Liver (tissue), 9 donors: ENCODE results near the gene STXBP1. TPM values are rescaled to one million over a fixed set of nuclear protein-coding genes. Genes with fewer than 3 reads are reported as not detected.

Source experiments
- DNase-seq: peaks from one replicate; pipeline ENCODE4 v3.0.0-alpha.2; 2017; ENCODE audit warnings: low spot score
- H3K27ac ChIP-seq, 2 donors: one replicate each; pipeline ENCODE4 v1.7.0; 2013; ENCODE audit warnings: inconsistent platforms in 2 of 2, low read length in 2 of 2, control low read depth in 1 of 2, low read depth in 1 of 2, mild to moderate bottlenecking in 1 of 2
- H3K27me3 ChIP-seq, 4 donors: one replicate each; pipeline versions ENCODE4 v1.6.1 to v1.7.0; 2013; ENCODE audit warnings: low read length in 3 of 4, inconsistent platforms in 1 of 4, mild to moderate bottlenecking in 1 of 4, moderate library complexity in 1 of 4; ENCODE audit not compliant: control insufficient read depth in 4 of 4, insufficient read depth in 4 of 4
- H3K36me3 ChIP-seq, 4 donors: one replicate each; pipeline versions ENCODE4 v1.6.1 to v1.7.0; 2013; ENCODE audit warnings: low read length in 3 of 4, mild to moderate bottlenecking in 3 of 4, low read depth in 1 of 4, moderate library complexity in 1 of 4; ENCODE audit not compliant: control insufficient read depth in 4 of 4, insufficient read depth in 3 of 4
- H3K4me1 ChIP-seq, 4 donors: one replicate each; pipeline versions ENCODE4 v1.6.1 to v1.7.0; 2013; ENCODE audit warnings: low read length in 3 of 4, mild to moderate bottlenecking in 3 of 4, moderate library complexity in 1 of 4; ENCODE audit not compliant: control insufficient read depth in 4 of 4, insufficient read depth in 4 of 4
- H3K4me3 ChIP-seq, 3 donors: one replicate each; pipeline versions ENCODE4 v1.6.1 to v1.7.0; 2013; ENCODE audit warnings: low read length in 3 of 3, control low read depth in 1 of 3, low read depth in 1 of 3, mild to moderate bottlenecking in 1 of 3
- H3K9ac ChIP-seq, 2 donors: one replicate each; pipeline ENCODE4 v1.7.0; 2013; ENCODE audit warnings: low read length in 2 of 2, mild to moderate bottlenecking in 2 of 2, moderate library complexity in 2 of 2, control low read depth in 1 of 2, low read depth in 1 of 2
- H3K9me3 ChIP-seq, 4 donors: one replicate each; pipeline versions ENCODE4 v1.6.1 to v1.7.0; 2013; ENCODE audit warnings: low read length in 3 of 4; ENCODE audit not compliant: control insufficient read depth in 4 of 4
- EGR1 ChIP-seq, 2 donors: IDR thresholded peaks; 2 replicates each; pipeline ENCODE4 v1.6.1; 2016 to 2018; ENCODE audit warnings: antibody characterized with exemption in 2 of 2, low read depth in 2 of 2
- FOXA1 ChIP-seq: IDR thresholded peaks from 2 replicates; pipeline ENCODE4 v1.6.1; 2016; ENCODE audit warnings: antibody characterized with exemption
- FOXA2 ChIP-seq: IDR thresholded peaks from 2 replicates; pipeline ENCODE4 v1.6.1; 2016; ENCODE audit warnings: antibody characterized with exemption
- GABPA ChIP-seq, 2 donors: IDR thresholded peaks in 1 of 2; conservative IDR thresholded peaks in 1 of 2; 2 replicates each; pipeline ENCODE4 v1.6.1; 2016; ENCODE audit warnings: antibody characterized with exemption in 2 of 2, mild to moderate bottlenecking in 1 of 2, moderate library complexity in 1 of 2
- HNF4A ChIP-seq, 2 donors: conservative IDR thresholded peaks; 2 replicates each; pipeline ENCODE4 v1.6.1; 2016; ENCODE audit warnings: antibody characterized with exemption in 2 of 2, mild to moderate bottlenecking in 2 of 2
- HNF4G ChIP-seq: IDR thresholded peaks from 2 replicates; pipeline ENCODE4 v1.6.1; 2016; ENCODE audit warnings: antibody characterized with exemption
- JUND ChIP-seq, 2 donors: IDR thresholded peaks; 2 replicates each; pipeline ENCODE4 v1.6.1; 2016; ENCODE audit warnings: antibody characterized with exemption in 2 of 2
- NR2F2 ChIP-seq: IDR thresholded peaks from 2 replicates; pipeline ENCODE4 v1.6.1; 2016; ENCODE audit warnings: antibody characterized with exemption
- RAD21 ChIP-seq, 2 donors: IDR thresholded peaks; 2 replicates each; pipeline ENCODE4 v1.6.1; 2016; ENCODE audit warnings: antibody characterized with exemption in 2 of 2, mild to moderate bottlenecking in 2 of 2
- SP1 ChIP-seq: IDR thresholded peaks from 2 replicates; pipeline ENCODE4 v1.6.1; 2018; ENCODE audit warnings: antibody characterized with exemption, mild to moderate bottlenecking
- TAF1 ChIP-seq: conservative IDR thresholded peaks from 2 replicates; pipeline ENCODE4 v1.6.1; 2016; ENCODE audit warnings: antibody characterized with exemption, mild to moderate bottlenecking
- YY1 ChIP-seq: IDR thresholded peaks from 2 replicates; pipeline ENCODE4 v1.6.1; 2016; ENCODE audit warnings: antibody characterized with exemption, mild to moderate bottlenecking
- WGBS: extraction: QIAGEN DNeasy Blood & Tissue Kit; methylation state at CpG from one replicate; pipeline ENCODE4 v1.1.7; 2013; 5-methylcytosine and 5-hydroxymethylcytosine counted together
- polyA plus RNA-seq, 2 donors: library from polyadenylated mRNA; stranded (reverse) in 1 of 2; unstranded in 1 of 2; fragments of 200-250 nt in 1 of 2; fragments of >200 nt in 1 of 2; fragmentation: Nextera tagmentation in 1 of 2; extraction: Ambion mirVana in 1 of 2; gene quantifications; one replicate each; pipeline versions ENCODE4 v1.2.1 to v1.2.3, GENCODE V29; 2013 to 2015
- total RNA-seq, 2 donors: library from RNA; depleted of rRNA; stranded (reverse); fragments of >200 nt; gene quantifications; one replicate each; pipeline ENCODE4 v1.2.3, GENCODE V29; 2014
- TF ChIP-seq, protein P1 (sequence below): IDR thresholded peaks from 2 replicates; pipeline ENCODE4 v1.6.1; 2016; ENCODE audit warnings: antibody characterized with exemption
- TF ChIP-seq, protein P2 (sequence below): IDR thresholded peaks from 2 replicates; pipeline ENCODE4 v1.6.1; 2016; ENCODE audit warnings: antibody characterized with exemption
- TF ChIP-seq, protein P3 (sequence below): IDR thresholded peaks from 2 replicates; pipeline ENCODE4 v1.6.1; 2016; ENCODE audit warnings: antibody characterized with exemption, mild to moderate bottlenecking
- TF ChIP-seq, protein P4 (sequence below): fragments of 150-350 bp; IDR thresholded peaks from 2 replicates; pipeline ENCODE4 v1.5.1; 2017; ENCODE audit warnings: improper control_type of control experiment, low read depth, low read length; ENCODE audit not compliant: missing input control
- donor health status: healthy.
- donor health status: healthy.
- donor health status: healthy.
- donor health status: healthy.
- donor health status: healthy.

The STXBP1 gene
- total and polyA plus RNA-seq, 4 donors, result 1.7 to 4.6 (median 2.3) TPM

DNA sequence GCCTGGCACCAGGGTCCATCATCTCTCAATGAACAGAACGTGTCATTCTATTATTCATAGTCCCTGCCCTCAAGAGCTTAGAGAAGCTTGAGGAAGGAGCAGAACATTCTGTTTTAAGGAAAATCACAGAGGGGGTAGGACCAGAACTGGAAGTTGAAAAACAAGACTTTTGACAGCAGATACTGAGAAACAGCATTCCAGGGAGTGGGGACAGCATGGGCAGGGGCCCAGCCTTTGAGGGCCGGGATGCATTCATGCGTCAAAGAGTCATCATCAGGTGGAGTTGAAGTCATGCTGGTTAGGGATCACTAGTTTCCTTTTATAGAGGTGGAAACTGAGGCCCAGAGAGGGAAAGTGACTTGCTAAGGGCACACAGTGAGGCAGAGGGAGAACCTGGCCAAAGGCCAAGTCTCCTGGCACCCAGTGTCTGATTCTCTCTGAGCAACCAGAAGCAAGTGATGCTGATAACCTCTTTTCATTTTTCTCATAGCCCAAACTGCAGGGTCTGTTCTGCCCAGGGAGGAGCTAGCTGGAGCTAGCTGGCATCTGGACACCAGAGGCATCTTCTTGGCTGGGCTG, 41.5 kb upstream of the STXBP1 start (continued):
- TF ChIP-seq, protein P1, sequence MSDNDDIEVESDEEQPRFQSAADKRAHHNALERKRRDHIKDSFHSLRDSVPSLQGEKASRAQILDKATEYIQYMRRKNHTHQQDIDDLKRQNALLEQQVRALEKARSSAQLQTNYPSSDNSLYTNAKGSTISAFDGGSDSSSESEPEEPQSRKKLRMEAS, result no peak
- TF ChIP-seq GABPA (IDR thresholded peaks at IDR 0.05 in 1 of 2, conservative IDR thresholded peaks at IDR 0.05 in 1 of 2) (no peak), JUND (IDR thresholded peaks at IDR 0.05) (no peak)
- TF ChIP-seq, protein P2, sequence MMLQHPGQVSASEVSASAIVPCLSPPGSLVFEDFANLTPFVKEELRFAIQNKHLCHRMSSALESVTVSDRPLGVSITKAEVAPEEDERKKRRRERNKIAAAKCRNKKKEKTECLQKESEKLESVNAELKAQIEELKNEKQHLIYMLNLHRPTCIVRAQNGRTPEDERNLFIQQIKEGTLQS, result no peak

DNA sequence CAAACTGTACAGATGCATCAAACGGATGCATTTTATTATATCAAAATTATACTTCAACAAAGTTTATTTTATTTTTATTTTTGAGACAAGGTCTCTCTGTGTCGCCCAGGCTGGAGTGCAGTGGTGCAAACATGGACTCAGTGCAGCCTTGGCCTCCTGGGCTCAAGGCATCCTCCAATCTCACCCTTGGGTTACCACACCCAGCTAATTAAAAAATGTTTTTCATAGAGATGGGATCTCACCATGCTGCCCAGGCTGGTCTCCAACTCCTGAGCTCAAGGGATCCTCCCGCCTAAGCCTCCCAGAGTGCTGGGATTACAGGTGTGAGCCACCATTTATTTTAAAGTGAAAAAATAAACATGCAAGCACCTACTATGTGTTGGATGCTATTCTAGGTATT, 40.1 kb upstream of the STXBP1 start:
- Histone ChIP-seq H3K27me3 (no peaks in the 10 kb centered on the region), H3K27ac (no peak overlapping the region), H3K9me3 (no peaks in the 10 kb centered on the region), H3K4me3 (no peak overlapping the region), H3K9ac (no peak overlapping the region), H3K36me3 (peaks cover 0 to 2% (median 0%) of the 10 kb centered on the region in 4 donors), H3K4me1 (peaks cover 10 to 26% (median 17%) of the 10 kb centered on the region in 4 donors)
- DNase-seq, result no peak
- WGBS, result 91% methylated on average over 3 of the region's 3 CpGs
- TF ChIP-seq FOXA1 (no peak), JUND (IDR thresholded peaks at IDR 0.05) (no peak), TAF1 (no peak), YY1 (no peak), NR2F2 (no peak), EGR1 (IDR thresholded peaks at IDR 0.05; ENCODE audit: low read depth in 2 of 2) (no peak), FOXA2 (no peak), HNF4A (conservative IDR thresholded peaks at IDR 0.05) (no peak), SP1 (no peak), HNF4G (no peak), RAD21 (IDR thresholded peaks at IDR 0.05) (no peak)
- TF ChIP-seq, protein P3, sequence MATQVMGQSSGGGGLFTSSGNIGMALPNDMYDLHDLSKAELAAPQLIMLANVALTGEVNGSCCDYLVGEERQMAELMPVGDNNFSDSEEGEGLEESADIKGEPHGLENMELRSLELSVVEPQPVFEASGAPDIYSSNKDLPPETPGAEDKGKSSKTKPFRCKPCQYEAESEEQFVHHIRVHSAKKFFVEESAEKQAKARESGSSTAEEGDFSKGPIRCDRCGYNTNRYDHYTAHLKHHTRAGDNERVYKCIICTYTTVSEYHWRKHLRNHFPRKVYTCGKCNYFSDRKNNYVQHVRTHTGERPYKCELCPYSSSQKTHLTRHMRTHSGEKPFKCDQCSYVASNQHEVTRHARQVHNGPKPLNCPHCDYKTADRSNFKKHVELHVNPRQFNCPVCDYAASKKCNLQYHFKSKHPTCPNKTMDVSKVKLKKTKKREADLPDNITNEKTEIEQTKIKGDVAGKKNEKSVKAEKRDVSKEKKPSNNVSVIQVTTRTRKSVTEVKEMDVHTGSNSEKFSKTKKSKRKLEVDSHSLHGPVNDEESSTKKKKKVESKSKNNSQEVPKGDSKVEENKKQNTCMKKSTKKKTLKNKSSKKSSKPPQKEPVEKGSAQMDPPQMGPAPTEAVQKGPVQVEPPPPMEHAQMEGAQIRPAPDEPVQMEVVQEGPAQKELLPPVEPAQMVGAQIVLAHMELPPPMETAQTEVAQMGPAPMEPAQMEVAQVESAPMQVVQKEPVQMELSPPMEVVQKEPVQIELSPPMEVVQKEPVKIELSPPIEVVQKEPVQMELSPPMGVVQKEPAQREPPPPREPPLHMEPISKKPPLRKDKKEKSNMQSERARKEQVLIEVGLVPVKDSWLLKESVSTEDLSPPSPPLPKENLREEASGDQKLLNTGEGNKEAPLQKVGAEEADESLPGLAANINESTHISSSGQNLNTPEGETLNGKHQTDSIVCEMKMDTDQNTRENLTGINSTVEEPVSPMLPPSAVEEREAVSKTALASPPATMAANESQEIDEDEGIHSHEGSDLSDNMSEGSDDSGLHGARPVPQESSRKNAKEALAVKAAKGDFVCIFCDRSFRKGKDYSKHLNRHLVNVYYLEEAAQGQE, result no peak
- TF ChIP-seq, protein P2, result no peak
- TF ChIP-seq, protein P4, sequence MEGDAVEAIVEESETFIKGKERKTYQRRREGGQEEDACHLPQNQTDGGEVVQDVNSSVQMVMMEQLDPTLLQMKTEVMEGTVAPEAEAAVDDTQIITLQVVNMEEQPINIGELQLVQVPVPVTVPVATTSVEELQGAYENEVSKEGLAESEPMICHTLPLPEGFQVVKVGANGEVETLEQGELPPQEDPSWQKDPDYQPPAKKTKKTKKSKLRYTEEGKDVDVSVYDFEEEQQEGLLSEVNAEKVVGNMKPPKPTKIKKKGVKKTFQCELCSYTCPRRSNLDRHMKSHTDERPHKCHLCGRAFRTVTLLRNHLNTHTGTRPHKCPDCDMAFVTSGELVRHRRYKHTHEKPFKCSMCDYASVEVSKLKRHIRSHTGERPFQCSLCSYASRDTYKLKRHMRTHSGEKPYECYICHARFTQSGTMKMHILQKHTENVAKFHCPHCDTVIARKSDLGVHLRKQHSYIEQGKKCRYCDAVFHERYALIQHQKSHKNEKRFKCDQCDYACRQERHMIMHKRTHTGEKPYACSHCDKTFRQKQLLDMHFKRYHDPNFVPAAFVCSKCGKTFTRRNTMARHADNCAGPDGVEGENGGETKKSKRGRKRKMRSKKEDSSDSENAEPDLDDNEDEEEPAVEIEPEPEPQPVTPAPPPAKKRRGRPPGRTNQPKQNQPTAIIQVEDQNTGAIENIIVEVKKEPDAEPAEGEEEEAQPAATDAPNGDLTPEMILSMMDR, result no peak
